Activated naive CD8-positive, alpha-beta T cell treated with anti-CD3 and anti-CD28 coated beads, Interleukin-2, amount 50 U/mL, for 24 hours (primary cell): ENCODE data around the gene D2HGDH.
"Not testable (repeated sequence)": the region's sequence is repeated elsewhere in the genome, so short reads cannot be mapped to it uniquely, and the experiment has no call there.

ENCODE experiments used
- ATAC-seq: fragments of 150-1000 bp; cut with Tn5 transposase; one replicate; pipeline ENCODE4 v1.10.0; 2021
- DNase-seq: peaks from one replicate; pipeline ENCODE4 v3.0.0; 2021
- H3K27ac Mint-ChIP-seq: one replicate; pipeline ENCODE4 v1.8.0; 2021; ENCODE audit warnings: mild to moderate bottlenecking, mixed read lengths
- H3K27me3 Mint-ChIP-seq: one replicate; pipeline ENCODE4 v1.8.0; 2021; ENCODE audit warnings: mixed read lengths
- H3K36me3 Mint-ChIP-seq: one replicate; pipeline ENCODE4 v1.8.0; 2021; ENCODE audit warnings: low read depth, mixed read lengths
- H3K4me1 Mint-ChIP-seq: one replicate; pipeline ENCODE4 v1.8.0; 2021; ENCODE audit warnings: mixed read lengths
- H3K4me3 Mint-ChIP-seq: one replicate; pipeline ENCODE4 v1.8.0; 2021; ENCODE audit warnings: mild to moderate bottlenecking, moderate library complexity, mixed read lengths
- H3K9me3 Mint-ChIP-seq: one replicate; pipeline ENCODE4 v1.8.0; 2021; ENCODE audit warnings: mixed read lengths

Gene D2HGDH

DNA sequence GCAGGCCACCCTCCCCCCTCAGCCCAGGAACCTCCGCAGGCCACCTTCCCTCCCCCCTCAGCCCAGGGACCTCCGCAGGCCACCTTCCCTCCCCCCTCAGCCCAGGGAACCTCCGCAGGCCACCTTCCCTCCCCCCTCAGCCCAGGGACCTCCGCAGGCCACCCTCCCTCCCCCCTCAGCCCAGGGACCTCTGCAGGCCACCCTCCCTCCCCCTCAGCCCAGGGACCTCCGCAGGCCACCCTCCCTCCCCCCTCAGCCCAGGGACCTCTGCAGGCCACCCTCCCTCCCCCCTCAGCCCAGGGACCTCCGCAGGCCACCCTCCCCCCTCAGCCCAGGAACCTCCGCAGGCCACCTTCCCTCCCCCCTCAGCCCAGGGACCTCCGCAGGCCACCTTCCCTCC lies 71.8 kb downstream of the D2HGDH start:
- not testable (repeated sequence) for DNase-seq, H3K9me3 Mint-ChIP-seq, H3K27ac Mint-ChIP-seq, H3K4me3 Mint-ChIP-seq, H3K36me3 Mint-ChIP-seq, ATAC-seq, H3K27me3 Mint-ChIP-seq
- H3K4me1 Mint-ChIP-seq = peaks cover 14% of the 10 kb centered on the region

DNA sequence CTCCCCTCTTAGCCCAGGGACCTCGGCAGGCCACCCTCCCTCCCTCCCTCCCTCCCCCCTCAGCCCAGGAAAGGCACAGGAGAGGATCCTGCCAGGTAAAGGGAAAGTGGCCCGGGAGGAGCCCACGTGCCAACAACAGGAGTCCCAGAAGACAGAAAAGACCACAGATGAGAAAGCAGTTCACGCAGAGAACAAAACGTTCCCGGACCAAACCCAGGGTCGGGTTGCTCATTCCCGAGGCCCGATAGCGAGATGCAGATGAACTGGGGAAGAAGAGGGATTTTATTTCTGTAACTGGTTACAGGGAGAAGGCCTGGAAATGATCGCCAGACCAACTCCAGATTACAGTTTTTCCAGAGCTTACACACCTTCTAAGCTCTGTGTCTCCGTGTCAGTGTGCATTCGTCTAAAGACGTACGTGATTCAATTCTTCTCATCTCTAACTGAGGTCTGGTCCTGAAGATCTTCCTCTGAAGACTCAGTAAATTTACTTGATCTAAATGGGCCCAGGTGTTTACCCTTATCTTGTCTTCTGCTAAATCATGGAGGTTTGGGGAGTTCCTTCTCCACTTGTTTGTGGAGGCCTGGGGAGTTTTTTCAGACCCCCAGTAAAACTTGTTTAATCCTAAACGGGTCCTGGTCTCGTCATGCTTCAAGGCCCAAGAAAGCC lies 73.8 kb downstream of the D2HGDH start:
- H3K4me3 Mint-ChIP-seq = no peak overlapping the region
- DNase-seq = no peak
- ATAC-seq = no peak
- H3K27me3 Mint-ChIP-seq = peaks cover 8% of the 10 kb centered on the region
- peaks cover 14% of the 10 kb centered on the region for H3K4me1 Mint-ChIP-seq
- no peaks in the 10 kb centered on the region for H3K36me3 Mint-ChIP-seq
- no peak overlapping the region for H3K27ac Mint-ChIP-seq
- no peaks in the 10 kb centered on the region for H3K9me3 Mint-ChIP-seq

- DNase-seq = no peak
- no peak for ATAC-seq
- Mint-ChIP-seq H3K4me1 (peaks cover 12% of the 10 kb centered on the region), H3K36me3 (no peaks in the 10 kb centered on the region), H3K27me3 (peaks cover 6% of the 10 kb centered on the region), H3K4me3 (no peak within 1 kb of the TSS), H3K27ac (no peak within 1 kb of the TSS), H3K9me3 (no peaks in the 10 kb centered on the region)
Observed at GRCh38 chr2:241808721-241809382, 74.4 kb downstream of the D2HGDH start, which contains the start of gene NEU4. Gene NEU4, plus strand, starts transcription at chr2:241809193. Its CDS starts 5,292 bp downstream, at chr2:241814485.

DNA sequence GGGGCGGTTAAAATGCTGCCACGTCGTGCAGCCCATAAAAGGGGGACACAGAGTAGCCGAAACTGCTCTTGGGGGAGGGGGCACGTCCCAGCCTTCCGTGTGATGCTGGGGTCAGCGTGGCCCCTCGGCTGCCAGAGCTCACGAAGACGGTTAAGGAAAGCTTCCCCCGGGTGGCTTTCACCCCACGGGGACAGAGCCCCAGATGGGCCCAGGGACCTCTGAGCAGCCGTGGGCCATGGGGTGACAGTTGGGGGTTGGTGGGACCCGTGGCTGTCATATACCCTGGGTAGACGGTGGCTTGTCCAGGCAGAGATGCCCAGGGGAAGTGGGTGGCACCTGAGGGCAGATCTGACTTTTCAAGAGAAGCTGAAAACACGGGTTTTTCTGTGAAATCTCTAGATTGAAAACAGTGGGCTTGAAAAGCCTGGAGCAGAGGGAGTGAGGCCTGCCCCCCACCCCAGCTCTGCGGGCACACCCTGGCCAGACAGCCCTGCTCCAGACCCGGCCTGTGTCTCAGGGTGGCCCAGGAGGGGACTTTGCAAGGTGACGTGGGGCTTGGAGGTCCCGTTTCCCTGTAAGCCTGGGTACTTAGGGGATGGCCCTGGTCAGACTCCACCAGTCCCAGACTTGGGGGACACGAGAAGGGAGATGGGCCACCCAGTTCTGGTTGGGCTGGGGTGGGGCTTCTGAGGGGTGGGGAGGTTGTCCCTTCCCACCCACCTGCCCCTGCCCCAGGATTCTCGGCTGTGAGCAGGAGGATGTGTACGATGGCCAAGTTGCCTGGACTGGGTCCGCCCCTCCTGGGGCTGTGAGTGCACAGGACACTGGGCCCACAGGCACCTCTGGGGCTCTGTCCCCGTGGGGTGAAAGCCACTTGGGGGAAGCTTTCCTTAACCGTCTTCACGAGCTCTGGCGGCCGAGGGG lies 75.2 kb downstream of the D2HGDH start:
- ATAC-seq = no peak
- H3K4me1 Mint-ChIP-seq = peaks cover 11% of the 10 kb centered on the region

GRCh38 chr2:241810307-241811200 lies 76.1 kb downstream of the D2HGDH start:
- Mint-ChIP-seq H3K4me1 (peaks cover 7% of the 10 kb centered on the region), H3K27ac (no peak overlapping the region), H3K4me3 (no peak overlapping the region), H3K27me3 (peaks cover 5% of the 10 kb centered on the region), H3K36me3 (no peaks in the 10 kb centered on the region), H3K9me3 (no peaks in the 10 kb centered on the region)
- no peak for DNase-seq
- ATAC-seq = no peak

More for the DNA sequence above, 75.2 kb downstream of the D2HGDH start:
- peaks cover 5% of the 10 kb centered on the region for H3K27me3 Mint-ChIP-seq
- no peak for DNase-seq
- no peaks in the 10 kb centered on the region for H3K9me3 Mint-ChIP-seq
- no peaks in the 10 kb centered on the region for H3K36me3 Mint-ChIP-seq
- no peak overlapping the region for H3K27ac Mint-ChIP-seq
- H3K4me3 Mint-ChIP-seq = no peak overlapping the region

DNA sequence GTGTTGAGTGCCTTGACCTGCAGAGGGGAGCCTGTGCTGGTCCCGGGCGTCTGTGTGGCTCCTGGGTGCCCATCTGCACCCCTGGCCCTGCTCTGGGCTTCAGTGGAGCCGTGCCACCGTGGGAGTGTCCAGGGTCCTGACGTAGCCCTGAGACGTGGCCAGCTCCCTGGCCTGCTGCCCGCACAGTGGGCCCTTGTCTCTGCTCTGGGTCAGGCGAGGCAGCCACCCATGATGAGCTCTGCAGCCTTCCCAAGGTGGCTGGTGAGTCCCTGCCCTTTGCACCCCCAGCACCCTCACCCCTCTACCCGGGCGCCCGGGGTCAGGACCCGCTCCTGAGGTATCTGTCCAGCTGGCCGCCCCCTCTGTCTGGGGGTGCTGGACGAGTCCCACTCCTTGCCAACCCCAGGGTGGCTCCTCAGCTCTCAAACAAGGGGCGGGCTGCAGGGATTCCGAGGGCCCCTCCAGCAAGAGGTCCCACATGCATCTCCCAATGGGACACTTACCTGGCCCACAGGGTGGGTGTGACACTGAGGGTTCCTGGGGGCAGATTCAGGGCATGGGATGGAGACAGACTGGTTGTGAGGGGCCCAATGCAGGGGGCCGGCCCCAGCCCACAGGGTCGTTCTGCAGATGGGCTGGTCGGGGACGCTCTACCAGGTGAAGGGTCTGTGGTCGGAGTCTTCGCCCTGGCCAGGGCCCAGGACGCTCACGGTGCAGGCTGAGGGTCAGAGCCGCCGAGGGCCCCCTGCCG lies 76.9 kb downstream of the D2HGDH start:
- Mint-ChIP-seq H3K9me3 (no peaks in the 10 kb centered on the region), H3K4me1 (peaks cover 7% of the 10 kb centered on the region), H3K4me3 (no peak overlapping the region), H3K36me3 (no peaks in the 10 kb centered on the region), H3K27ac (no peak overlapping the region), H3K27me3 (peaks cover 5% of the 10 kb centered on the region)
- no peak for DNase-seq
- no peak for ATAC-seq

DNA sequence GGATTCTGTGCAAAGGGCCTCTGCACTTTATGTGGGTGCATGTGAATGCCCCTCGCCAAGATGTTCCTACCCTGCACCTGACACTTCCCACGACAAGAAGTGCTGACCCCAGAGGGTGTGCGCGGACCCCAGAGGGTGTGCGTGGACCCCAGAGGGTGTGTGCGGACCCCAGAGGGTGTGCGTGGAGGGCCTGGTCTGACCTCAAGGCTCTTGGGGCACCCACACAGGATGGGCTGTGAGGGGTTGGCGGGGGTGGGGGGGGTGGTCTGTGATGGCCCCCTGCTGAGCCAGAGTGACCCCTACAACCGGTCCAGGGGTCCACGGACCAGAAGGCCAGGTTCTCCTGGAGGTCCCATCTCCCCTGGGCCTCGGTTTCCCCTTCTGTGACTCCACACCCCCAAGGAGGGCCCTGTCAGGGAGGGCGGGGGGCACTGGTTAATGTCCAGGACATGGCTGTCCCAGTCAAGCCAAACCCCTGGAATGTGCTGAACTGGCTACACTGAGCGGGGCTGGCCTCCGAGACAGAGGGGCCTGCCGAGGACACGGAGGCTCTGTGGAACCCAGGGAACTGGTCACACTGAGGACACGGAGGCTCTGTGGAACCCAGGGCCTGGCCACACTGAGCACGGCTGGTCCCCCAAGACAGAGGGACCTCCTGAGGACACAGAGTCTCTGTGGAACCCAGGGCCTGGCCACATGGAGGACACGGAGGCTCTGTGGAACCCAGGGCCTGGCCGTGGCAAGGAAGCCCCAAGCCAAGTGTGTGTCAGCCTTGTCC lies 77.7 kb downstream of the D2HGDH start:
- no peak for DNase-seq
- H3K9me3 Mint-ChIP-seq = no peaks in the 10 kb centered on the region

GRCh38 chr2:241812730-241813643 lies 78.6 kb downstream of the D2HGDH start:
- ATAC-seq = no peak
- no peak overlapping the region for H3K27ac Mint-ChIP-seq
- no peaks in the 10 kb centered on the region for H3K9me3 Mint-ChIP-seq
- no peak for DNase-seq
- H3K4me1 Mint-ChIP-seq = peaks cover 15% of the 10 kb centered on the region
- no peak overlapping the region for H3K4me3 Mint-ChIP-seq
- H3K27me3 Mint-ChIP-seq = peaks cover 5% of the 10 kb centered on the region
- H3K36me3 Mint-ChIP-seq = no peaks in the 10 kb centered on the region

More for the DNA sequence above, 77.7 kb downstream of the D2HGDH start:
- Mint-ChIP-seq H3K27me3 (peaks cover 5% of the 10 kb centered on the region), H3K4me3 (no peak overlapping the region), H3K27ac (no peak overlapping the region), H3K4me1 (peaks cover 7% of the 10 kb centered on the region), H3K36me3 (no peaks in the 10 kb centered on the region)
- ATAC-seq = no peak

DNA sequence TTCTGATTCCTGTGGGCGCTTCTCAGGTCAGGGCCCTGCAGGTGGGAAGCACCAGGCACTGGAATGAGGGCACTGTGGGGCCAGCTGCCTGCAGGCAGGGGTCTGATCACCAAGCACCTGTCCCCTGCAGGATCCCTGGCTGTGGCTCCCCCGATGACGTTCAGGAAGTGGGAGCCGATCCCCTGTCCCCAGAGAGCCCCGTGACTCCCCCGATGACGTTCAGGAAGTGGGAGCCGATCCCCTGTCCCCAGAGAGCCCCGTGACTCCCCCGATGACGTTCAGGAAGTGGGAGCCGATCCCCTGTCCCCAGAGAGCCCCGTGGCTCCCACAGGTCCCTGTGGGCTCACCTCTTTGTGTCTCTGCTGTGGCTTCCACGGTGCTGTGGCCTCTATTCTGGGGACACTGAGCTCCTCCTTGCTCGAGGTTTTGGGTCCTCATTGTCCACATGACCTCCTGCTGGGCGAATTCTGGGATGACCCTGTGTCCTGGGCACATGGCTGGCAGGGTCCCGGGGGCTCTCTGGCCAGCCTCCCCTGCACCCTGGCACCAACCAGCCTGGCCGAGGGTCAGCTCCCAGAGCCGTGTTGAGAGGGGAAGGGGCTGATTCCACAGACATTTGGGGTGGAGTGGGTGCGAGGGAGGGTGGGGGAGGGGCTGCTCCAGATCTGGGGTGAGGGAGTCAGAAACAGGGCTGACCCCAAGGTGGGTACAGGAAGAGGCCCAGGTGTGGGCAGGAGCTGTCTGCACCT lies 79.4 kb downstream of the D2HGDH start:
- Mint-ChIP-seq H3K9me3 (no peaks in the 10 kb centered on the region), H3K27ac (peak overlapping the region; percentile 49), H3K27me3 (no peaks in the 10 kb centered on the region), H3K4me1 (peaks cover 13% of the 10 kb centered on the region), H3K4me3 (no peak overlapping the region), H3K36me3 (no peaks in the 10 kb centered on the region)
- ATAC-seq (peak; percentile 72), DNase-seq (no peak)

DNA sequence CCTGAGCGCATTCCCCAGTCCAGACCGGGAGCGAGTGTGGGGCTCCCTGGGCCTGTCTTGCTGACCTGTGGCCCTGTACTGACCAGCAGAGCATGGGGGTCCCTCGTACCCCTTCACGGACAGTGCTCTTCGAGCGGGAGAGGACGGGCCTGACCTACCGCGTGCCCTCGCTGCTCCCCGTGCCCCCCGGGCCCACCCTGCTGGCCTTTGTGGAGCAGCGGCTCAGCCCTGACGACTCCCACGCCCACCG lies 79.9 kb downstream of the D2HGDH start:
- DNase-seq (no peak), ATAC-seq (no peak)
- Mint-ChIP-seq H3K27ac (no peak overlapping the region), H3K4me1 (peaks cover 10% of the 10 kb centered on the region), H3K27me3 (no peaks in the 10 kb centered on the region), H3K4me3 (no peak overlapping the region), H3K36me3 (no peaks in the 10 kb centered on the region), H3K9me3 (no peaks in the 10 kb centered on the region)

GRCh38 chr2:241814643-241815476 lies 80.4 kb downstream of the D2HGDH start:
- ATAC-seq (no peak), DNase-seq (no peak)
- no peaks in the 10 kb centered on the region for H3K9me3 Mint-ChIP-seq
- no peaks in the 10 kb centered on the region for H3K36me3 Mint-ChIP-seq
- peaks cover 10% of the 10 kb centered on the region for H3K4me1 Mint-ChIP-seq
- no peak overlapping the region for H3K4me3 Mint-ChIP-seq
- no peaks in the 10 kb centered on the region for H3K27me3 Mint-ChIP-seq
- H3K27ac Mint-ChIP-seq = no peak overlapping the region
